Right forelimb (tissue), 1 donor: ENCODE results near the gene PORCN.
A peak's percentile ranks its signal among the peaks of the same experiment; 100 is the strongest.

ENCODE experiments used
- DNase-seq: peaks from one replicate; pipeline ENCODE4 v3.0.0-alpha.2; 2018

Gene PORCN

GRCh38 chrX:48508400-48509244 is at the start of gene PORCN:
Gene PORCN, plus strand, starts transcription at chrX:48508992. Its CDS starts 829 bp downstream, at chrX:48509821.
- peak; percentile 79 for DNase-seq

GRCh38 chrX:48459483-48459882 is 49.3 kb upstream of the PORCN start:
- no peak for DNase-seq

GRCh38 chrX:48460031-48460430 is 48.8 kb upstream of the PORCN start:
- no peak for DNase-seq

GRCh38 chrX:48460606-48461005 is 48.2 kb upstream of the PORCN start:
- DNase-seq = no peak

GRCh38 chrX:48461830-48462229 is 47.0 kb upstream of the PORCN start:
- no peak for DNase-seq

- DNase-seq = no peak
Measured at GRCh38 chrX:48465336-48465933, 43.4 kb upstream of the PORCN start.

GRCh38 chrX:48466696-48467095 is 42.1 kb upstream of the PORCN start:
- no peak for DNase-seq

GRCh38 chrX:48467281-48467761 is 41.5 kb upstream of the PORCN start:
- DNase-seq = no peak

- DNase-seq = no peak
Measured at GRCh38 chrX:48468247-48468671, 40.5 kb upstream of the PORCN start.

- DNase-seq = no peak
Measured at GRCh38 chrX:48468693-48469691, 39.8 kb upstream of the PORCN start.

- no peak for DNase-seq
Measured at GRCh38 chrX:48470110-48470832, 38.5 kb upstream of the PORCN start, which contains the start of gene SLC38A5. Gene SLC38A5, minus strand, starts transcription at chrX:48470260. Its CDS starts 2,336 bp downstream, at chrX:48467924.

GRCh38 chrX:48470833-48471118 is 38.0 kb upstream of the PORCN start:
- DNase-seq = no peak

- no peak for DNase-seq
Measured at GRCh38 chrX:48471504-48471903, 37.3 kb upstream of the PORCN start.

GRCh38 chrX:48472225-48472624 is 36.6 kb upstream of the PORCN start:
- no peak for DNase-seq

- no peak for DNase-seq
Measured at GRCh38 chrX:48472851-48473703, 35.7 kb upstream of the PORCN start.

GRCh38 chrX:48473704-48473990 is 35.1 kb upstream of the PORCN start:
- DNase-seq = no peak

GRCh38 chrX:48474127-48474526 is 34.7 kb upstream of the PORCN start:
- DNase-seq = no peak

GRCh38 chrX:48474581-48474980 is 34.2 kb upstream of the PORCN start:
- no peak for DNase-seq

- no peak for DNase-seq
Measured at GRCh38 chrX:48475296-48475695, 33.5 kb upstream of the PORCN start.

GRCh38 chrX:48475774-48476577 is 32.8 kb upstream of the PORCN start, which contains the start of gene FTSJ1:
Gene FTSJ1, plus strand, starts transcription at chrX:48476199. Its CDS starts 1,849 bp downstream, at chrX:48478048.
- DNase-seq = peak; percentile 90

- no peak for DNase-seq
Measured at GRCh38 chrX:48476919-48477318, 31.9 kb upstream of the PORCN start.
